HUDEP-2 (cell line): ENCODE results near the gene HOXC5.
"Not testable (repeated sequence)": the region's sequence is repeated elsewhere in the genome, so short reads cannot be mapped to it uniquely, and the experiment has no call there.

Experiments used
- DNase-seq, 76 experiments: peaks; one replicate each; lab custom pipeline; 2025; ENCODE audit not compliant: unreplicated experiment in 76 of 76; lab: John Stamatoyannopoulos, UW

The HOXC5 gene

DNA sequence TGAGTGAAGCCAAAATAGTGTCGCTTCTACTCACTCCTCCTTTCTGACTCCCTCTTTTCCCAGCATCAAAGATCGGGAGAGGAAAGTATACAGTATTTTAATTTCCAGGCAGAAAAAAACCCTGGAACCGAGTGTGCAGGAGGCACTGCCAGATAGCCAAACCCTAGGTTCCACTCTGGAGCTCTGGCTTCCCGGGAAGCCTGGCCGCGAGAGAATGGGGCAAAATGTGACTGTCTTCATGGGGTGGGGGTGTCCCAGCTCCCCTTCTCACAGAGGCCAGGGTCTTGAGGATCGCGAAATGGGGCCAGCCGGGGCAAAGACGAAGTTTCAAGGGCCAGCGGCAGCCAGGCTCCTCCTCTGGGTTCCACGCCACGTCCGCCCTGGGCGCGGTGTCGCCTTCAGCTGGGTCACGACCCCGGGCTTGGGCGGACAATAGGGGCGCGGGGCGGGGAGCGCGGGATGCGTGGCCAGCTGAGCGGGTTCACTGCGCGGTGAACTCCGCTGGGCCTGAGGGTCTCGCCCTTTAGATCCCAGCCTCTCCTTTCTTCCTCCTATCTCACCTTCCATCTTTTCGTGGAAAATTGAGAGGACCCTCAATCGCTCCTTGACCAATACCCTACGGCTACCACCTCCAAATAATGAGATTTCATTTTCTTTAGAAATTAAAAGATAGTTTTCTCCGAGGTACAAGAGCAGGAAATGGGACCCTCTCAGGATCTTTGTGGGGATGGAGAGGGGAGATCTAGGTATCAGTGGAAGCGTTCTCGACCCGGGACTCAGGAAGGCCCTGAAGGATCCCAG lies 27.5 kb downstream of the HOXC5 start:
- no peak for DNase-seq

DNA sequence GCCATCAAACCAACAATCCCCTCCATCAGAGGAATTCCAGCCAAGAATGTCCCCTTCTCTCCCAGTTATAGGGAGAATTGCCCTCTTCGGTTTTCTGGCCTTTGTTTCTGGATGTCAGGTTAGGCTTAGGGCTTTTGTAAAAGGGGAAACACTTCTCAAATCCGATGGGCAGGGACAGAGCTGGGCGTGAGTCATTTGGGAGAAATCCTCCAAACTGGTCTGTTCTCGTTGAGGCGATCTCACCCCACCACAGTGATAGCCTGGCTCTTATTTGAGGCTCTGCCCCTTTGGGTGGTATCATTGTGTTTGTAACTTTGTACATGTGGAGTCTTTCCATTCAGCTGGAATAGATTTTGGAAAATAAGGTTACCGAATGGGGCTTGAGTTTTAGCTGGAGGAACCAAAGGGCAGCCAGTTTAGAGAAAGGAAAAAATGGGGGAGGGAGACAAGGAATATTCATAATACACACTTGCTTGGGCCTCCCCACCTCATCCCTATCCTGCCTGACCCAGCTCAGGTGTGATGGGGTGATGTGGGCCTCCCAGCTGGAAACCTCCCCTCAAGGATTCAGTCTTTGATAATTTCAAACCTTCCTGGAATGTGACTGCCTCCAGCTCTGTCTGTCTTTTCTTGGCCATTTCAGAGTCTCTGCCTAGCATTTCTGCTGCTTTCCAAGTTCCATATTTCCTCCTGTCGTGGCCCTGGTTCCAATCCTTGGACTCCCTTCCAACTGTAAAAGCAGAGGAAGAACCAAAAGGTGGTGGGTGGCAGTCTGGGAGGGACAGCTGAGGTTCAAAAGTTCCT lies 28.3 kb downstream of the HOXC5 start:
- no peak for DNase-seq

DNA sequence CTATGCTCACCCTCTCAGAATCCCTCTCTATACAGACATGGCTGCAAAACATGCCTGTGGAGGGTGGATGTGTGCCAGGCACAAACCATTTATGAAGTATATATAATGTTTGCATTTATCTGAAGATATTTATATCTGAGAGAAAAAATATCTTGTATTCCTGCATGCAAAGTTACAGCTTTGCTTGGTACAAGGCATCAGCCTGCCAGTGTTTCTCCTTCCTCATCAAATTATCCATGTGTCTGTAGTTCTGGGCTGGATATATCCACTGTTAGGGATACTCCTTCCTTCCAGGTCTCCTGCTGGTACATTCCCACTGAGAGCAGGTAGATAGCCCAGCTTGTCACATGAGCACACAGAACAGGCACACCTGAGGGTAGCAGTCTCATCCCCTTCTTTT lies 32.8 kb downstream of the HOXC5 start:
- DNase-seq, result no peak

DNA sequence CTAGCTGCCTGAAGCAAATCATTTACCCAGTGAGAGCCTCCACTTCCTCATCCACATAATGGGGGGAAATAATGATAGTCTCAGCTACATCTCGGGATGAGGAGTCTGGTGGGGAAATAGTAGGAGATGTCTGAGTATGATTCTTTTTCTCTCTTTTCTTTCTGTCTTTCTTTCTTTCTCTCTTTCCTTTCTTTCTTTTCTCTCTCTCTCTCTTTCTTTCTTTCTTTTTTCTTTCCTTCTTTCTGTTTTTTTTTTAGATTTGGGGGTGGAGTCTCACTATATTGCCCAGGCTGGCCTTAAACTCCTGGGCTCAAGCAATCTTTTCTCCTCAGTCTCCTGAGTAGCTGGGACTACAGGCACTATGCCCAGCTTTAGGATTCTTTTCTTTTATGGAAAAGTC lies 33.6 kb downstream of the HOXC5 start:
- no peak for DNase-seq

DNA sequence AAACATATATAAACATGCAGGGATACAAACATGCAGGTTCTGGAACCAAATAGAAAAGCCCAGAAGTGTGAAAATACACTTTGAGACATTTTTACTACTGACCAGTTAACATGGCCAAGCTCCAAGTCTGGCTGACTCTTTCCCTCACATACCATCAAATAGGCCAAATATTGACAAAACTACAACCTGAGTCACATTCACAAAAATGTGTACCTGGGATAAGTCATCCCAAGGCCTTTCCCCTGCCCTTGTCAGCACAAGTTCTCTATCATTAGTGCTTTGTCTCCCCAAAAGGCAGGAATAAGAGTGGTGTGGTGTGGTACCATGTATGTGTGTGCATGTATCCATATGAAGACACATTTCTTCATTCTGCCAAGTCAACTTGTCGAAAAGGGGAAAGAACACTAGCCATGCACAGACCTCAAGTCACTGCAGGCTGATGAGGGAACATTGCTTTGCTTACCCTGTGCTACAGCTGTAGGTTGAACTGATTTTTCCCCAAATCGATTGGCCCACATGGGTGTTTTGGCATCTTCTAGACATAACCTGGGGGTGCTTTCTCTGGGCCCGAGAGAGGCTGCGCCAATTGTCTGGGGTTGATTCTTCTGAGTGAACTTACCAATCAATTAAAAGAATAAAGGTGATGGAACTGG lies 35.7 kb downstream of the HOXC5 start:
- no peak for DNase-seq

DNA sequence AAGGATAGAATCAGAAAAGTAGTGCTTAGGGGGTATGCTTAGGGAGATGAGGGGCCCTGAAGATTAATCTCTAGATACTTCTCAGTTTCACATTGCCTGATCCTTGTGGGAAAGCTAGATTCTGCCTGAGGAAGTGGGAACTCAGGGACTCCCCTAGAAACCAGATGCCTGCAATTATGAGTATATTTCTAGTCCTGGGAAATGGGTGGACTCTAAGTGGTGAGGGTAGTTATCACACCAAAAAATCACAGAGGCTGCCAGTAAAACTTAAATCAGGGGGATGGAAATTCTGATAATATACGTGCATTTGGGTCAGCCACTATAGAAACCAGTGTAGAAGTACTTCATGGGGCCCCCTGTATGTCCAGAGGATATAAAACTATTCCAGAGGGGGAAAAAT lies 39.1 kb downstream of the HOXC5 start:
- DNase-seq, result no peak

DNA sequence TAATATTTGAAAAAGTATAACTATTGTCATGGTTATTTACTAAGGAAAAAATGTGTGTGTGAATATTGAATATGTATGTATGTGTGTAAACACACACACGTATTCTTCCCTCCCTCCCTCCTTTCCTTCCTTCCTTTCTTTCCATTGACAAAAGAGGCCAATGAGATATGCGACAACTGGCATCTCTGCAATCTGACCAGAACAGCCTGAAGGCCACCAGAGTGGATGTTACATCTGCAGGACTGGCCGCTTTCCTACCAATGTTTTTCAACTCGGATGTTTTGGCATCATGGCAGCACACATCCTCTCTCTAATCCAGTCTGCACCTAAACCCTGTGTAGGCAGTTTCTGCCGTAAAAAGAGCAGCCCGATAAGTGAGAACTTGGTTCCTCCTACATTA lies 41.5 kb downstream of the HOXC5 start:
- no peak for DNase-seq

DNA sequence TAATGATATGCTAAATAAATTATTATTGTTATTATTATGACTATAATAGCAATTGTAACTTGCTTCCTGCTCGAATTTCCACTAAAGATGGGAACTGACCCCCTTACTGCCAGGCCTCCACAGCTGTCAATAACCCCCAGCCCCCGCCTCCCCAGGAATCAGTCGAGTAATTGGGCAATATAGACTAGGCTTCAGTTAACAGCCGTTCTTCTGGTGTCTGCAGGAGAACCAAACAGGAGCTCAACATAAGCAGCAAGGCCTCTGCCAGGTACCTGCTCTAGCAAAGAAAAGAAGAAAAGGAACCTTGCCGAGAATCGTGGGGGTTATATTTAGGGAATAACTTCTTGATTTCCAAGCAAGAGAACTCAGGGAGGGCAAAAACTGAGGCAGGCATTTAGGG lies 42.6 kb downstream of the HOXC5 start:
- no peak for DNase-seq

DNA sequence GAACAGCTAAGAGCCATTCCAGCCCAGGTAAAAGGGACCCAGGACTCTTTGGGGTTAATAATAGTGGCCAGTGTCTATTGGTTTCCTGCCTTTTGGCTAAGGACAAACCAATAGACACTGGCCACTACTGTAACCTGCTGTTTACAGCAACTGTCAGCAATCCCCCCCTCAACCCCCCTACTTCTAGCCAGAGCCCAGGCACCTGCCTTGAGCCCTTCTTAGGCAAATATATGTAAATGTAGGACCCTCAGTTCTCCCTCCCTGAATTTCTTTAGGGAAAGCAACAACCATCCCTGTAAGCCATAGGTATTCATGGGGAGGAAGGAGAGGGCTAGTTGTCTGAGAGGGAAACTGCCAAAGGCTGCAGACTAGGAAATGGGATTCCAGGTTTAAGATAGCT lies 43.1 kb downstream of the HOXC5 start:
- no peak for DNase-seq

DNA sequence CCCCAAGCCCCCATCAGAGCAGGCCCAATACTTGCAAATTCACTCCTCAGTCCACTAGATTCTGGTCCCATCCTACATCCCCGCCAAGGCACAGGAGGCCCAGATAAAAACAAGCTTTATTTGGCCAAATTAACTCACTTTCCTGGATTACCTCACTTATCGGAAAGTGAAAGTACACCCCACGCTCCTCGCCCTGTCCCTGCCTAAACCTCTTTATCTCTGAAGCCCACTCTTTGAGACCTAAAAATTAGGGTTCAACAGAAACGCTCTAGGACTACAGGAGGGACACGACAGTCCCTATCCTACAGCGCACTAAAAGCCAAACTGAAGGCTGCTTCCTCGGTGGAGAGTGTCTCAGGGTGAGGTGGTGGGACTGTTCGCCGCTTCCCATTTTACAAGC lies 45.0 kb downstream of the HOXC5 start:
- not testable (repeated sequence) for DNase-seq

DNA sequence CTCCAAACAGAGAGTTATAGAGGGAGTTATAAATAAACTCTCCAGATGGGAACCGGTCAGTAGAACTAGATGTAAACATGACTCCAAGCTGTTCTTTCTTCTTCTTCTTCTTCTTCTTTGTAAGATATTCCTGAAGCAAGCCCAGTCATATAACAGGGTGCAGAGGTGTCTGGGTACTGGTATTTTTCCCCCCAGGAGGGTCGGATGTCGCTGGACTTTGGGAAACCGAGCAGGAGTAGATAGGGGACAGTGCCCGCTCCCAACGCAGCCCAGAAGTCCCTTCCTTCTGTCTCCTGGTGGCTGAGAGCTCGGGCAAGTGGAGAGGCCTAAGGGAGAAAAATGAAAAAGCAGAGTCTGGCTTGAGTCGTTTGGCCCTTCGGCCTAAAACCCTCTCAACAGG lies 46.3 kb downstream of the HOXC5 start:
- not testable (repeated sequence) for DNase-seq

DNA sequence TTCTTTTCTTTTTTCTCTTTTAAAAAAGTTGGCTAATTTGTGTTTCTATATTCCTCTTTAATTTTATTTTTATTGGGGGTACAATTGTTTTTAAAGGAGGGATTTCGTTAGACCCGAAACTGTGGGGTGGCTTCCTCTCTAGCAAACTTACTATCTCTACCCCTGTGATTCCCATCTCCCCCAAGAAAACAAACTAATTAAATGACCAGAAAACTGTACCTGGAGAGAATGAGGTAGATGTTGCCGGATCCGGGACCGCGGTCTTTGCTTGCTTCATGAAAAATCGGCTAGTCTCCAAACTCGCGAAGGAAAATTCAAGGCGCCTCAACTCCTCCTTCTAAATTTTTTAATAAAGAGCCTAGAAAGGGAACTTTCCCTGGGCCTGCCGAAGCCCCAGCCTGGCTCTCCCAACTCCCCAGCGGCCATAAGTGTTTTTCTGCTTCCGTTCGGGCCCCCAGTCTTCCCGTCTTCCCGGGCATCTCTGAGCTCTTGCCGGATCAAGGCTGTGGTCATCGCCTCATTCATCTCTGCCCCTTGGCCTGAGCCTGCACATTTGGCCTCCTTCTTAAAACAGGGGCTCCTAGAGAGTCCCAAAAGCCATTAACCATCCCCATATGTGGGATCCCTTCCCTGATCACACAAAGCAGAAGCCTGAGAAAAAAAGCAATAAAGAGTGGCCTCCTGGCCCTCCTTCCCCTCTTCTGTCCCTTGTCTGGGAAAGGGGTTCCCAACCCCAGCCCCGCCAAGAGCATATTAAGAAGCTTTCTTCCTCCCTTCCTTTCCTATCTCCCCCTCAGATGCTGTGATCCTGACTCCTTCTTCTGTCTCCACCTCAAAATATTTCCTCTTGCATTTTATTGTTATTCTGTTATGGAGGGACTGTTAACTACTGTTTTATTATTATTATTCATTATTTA lies 47.4 kb downstream of the HOXC5 start:
- not testable (repeated sequence) for DNase-seq

DNA sequence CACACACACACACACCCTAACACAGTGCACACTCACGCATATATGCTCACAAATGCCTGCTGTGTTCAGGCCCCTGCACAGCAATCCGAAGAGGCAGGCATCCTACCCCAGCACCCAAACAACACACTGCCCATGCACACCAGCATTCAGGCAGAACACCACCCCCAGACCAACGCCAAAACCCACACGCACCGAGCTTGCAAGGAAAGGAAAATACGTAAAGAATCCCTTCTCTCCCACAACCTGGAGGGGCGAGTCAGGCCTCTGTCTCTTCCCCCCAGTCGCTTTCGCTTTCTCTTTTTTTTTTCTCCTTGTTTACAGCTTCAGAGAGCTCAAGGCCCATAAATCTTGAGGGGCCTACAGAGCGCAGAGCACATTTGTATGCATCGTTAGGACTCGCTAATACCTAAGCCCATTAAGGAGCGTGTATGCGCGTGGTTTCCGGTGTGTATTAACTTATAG lies 48.2 kb downstream of the HOXC5 start:
- not testable (repeated sequence) for DNase-seq

DNA sequence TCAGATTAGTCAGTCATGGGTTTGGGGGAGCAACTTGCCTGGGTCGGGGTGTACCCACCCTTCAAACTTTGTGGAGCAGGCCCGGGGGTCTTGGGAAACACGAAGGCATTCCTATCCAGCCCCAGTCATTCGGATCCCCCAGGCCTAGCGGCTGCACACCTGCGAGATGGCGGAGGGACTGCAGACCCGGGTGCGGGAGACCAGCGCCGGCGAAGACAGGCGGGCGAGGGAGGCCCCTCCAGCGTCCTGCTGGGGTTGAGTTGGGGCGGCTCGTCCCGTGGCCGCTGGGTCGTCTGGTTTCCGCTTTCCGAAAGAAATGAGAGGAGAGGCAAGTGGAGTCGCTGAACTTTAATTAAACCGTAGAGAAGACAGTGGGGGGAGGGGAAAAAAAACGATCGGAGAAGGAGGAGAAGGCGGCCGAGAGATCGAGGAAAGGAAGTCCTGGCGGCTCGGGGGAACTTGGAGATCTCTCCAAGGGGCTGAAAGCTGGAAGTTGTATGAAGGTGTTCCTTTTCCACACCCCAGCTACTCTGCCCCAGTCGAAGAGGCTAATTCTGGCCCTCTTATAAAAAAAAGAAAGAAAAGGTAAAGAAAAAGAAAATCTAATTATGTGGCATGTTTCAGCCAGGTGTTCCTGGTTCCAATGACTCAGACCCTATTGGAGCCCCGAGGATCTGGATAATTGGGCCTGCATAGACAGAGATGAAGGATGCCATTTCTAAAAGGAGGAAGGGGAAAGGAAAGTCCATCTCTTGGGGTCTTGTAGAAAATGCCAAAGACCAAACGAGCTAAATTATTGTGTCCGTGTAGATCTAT lies 48.9 kb downstream of the HOXC5 start:
- DNase-seq, result not testable (repeated sequence)

DNA sequence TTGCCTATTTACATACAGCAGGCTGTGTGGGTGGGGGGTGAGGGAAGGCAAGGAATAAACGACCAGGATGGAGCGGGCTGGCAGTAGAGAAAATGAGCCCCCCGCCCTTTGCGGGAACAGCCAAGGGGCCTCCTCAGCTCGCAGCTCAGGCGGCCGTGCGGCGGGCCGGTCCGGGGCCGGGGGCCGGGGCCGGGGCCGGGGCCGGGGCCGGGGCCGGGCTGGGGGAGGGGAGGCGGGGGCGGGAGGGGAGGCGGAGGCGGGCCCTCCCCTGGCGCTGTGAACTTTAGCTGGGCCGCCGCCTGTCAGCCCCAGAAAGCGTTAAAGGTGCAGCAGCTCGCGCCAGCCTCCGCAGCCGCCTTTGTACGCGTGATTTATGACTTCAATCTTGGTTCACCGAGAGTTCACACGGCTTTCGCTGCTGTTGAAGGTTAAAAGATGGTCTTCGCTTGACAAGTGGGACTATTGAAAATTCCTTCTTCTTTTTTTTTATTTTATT lies 49.6 kb downstream of the HOXC5 start:
- no peak for DNase-seq
